DOHH2 (cell line): ENCODE data around the gene ANTKMT.

Source experiments
- H3F3A ChIP-seq: fragments of 200-600 bp; sonication (generic), shearing (Covaris generic); 2 replicates; pipeline ENCODE4 v1.6.0; 2016; ENCODE audit warnings: antibody characterized with exemption, mild to moderate bottlenecking; ENCODE audit not compliant: control insufficient read depth, insufficient read depth
- H3K27ac ChIP-seq: fragments of 200-600 bp; sonication (generic); 2 replicates; pipeline ENCODE4 v1.5.1; 2014; ENCODE audit warnings: low read depth, mild to moderate bottlenecking, low read length, moderate library complexity
- H3K27me3 ChIP-seq: fragments of 200-600 bp; sonication (generic); 2 replicates; pipeline ENCODE4 v1.6.1; 2014; ENCODE audit warnings: mild to moderate bottlenecking, low read length, mixed read lengths; ENCODE audit not compliant: control insufficient read depth
- H3K36me3 ChIP-seq: fragments of 200-600 bp; sonication (generic); 2 replicates; pipeline ENCODE4 v1.6.1; 2014; ENCODE audit warnings: mild to moderate bottlenecking, low read length, moderate library complexity, mixed read lengths; ENCODE audit not compliant: control insufficient read depth
- H3K4me1 ChIP-seq: fragments of 200-600 bp; sonication (generic); 2 replicates; pipeline ENCODE4 v1.6.1; 2014; ENCODE audit warnings: mild to moderate bottlenecking, low read length, mixed read lengths; ENCODE audit not compliant: control insufficient read depth
- H3K4me2 ChIP-seq: fragments of 200-600 bp; sonication (generic); 2 replicates; pipeline ENCODE4 v1.6.0; 2014; ENCODE audit warnings: mild to moderate bottlenecking, low read length, moderate library complexity
- H3K4me3 ChIP-seq: fragments of 200-600 bp; sonication (generic); 2 replicates; pipeline ENCODE4 v1.5.1; 2014; ENCODE audit warnings: mild to moderate bottlenecking, low read length, mixed read lengths
- H3K79me2 ChIP-seq: fragments of 200-600 bp; sonication (generic); 2 replicates; pipeline ENCODE4 v1.6.1; 2014; ENCODE audit warnings: mild to moderate bottlenecking, low read length, mixed read lengths; ENCODE audit not compliant: control insufficient read depth
- H3K9me2 ChIP-seq: fragments of 200-600 bp; sonication (generic); replicated peaks from 2 replicates; pipeline ENCODE4 v1.6.1; 2014; ENCODE audit warnings: mild to moderate bottlenecking, low read length, mixed read lengths; ENCODE audit not compliant: control insufficient read depth
- H3K9me3 ChIP-seq: fragments of 200-600 bp; sonication (generic); 2 replicates; pipeline ENCODE4 v1.6.1; 2014; ENCODE audit warnings: antibody characterized with exemption, low read length, mixed read lengths; ENCODE audit not compliant: control insufficient read depth, insufficient read depth
- H4K20me1 ChIP-seq: fragments of 200-600 bp; sonication (generic); 2 replicates; pipeline ENCODE4 v1.6.0; 2014; ENCODE audit warnings: low read depth, mild to moderate bottlenecking, antibody characterized with exemption, low read length, moderate library complexity; ENCODE audit not compliant: control insufficient read depth, insufficient read depth
- EZH2phosphoT487 ChIP-seq: fragments of 200-600 bp; sonication (generic); IDR thresholded peaks from 2 replicates; pipeline ENCODE4 v1.6.1; 2017; ENCODE audit warnings: borderline replicate concordance, mild to moderate bottlenecking, antibody characterized with exemption, low read length, moderate library complexity, mixed read lengths
- TF ChIP-seq, protein P1 (sequence below): fragments of 200-600 bp; sonication (generic); IDR thresholded peaks from one replicate; pipeline ENCODE4 v1.5.1; 2014; ENCODE audit warnings: antibody characterized with exemption, mild to moderate bottlenecking, low read depth, low read length; ENCODE audit not compliant: poor library complexity, severe bottlenecking

ANTKMT gene

DNA sequence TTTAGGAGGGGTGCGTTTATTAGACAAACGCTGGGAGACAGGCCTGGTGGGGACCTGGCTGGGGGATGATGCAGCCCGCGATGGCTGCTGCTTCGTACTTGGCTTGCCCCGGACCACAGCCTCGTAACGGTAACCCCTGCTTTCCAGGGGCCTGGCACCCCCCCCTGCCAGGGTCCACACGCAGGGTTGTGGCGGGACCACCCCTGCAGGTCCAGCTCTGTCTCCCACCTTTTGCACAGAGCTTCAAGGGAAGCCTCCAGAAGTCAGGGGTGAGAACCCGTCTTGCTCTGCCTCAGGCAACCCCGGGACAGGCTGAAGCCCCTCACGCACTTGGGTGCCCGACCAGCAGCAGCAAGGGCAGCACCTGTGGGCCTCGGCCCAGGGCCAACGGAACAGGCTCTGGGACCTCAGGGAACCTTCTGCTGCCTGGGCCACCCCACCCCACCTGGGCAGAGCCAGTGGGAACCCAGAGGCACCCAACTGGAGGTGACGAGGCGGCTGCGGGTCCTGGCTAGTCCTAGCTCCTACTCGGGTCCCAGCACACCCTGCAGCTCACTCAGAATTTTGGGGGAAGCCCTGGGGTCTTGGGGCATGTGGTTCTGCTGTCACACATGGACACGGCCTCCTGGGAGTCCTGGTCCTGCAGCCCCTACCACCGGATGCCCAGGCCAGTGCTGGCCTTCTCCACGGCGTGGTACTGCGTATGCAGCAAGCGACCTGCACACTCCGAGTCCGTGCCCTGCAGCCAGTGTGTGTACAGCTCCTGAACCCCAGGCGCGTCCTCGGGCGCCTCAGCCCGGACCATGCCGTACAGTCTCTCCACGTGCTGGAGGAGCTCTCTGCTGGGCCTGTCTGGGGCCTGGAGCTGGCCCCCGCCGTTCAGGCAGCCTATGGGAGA lies 9.1 kb downstream of the ANTKMT start:
- H3K4me3 ChIP-seq, result no peak overlapping the region
- peaks cover 2% of the 10 kb centered on the region; the same call in 1 of the 2 replicates for H3K79me2 ChIP-seq
- H3K9me3 ChIP-seq, result no peaks in the 10 kb centered on the region
- no peak overlapping the region for H3K4me2 ChIP-seq
- H3K27me3 ChIP-seq, result no peaks in the 10 kb centered on the region
- peaks cover 7% of the 10 kb centered on the region; the same call in 1 of the 2 replicates for H3F3A ChIP-seq
- H3K36me3 ChIP-seq, result peaks cover 60% of the 10 kb centered on the region
- no peak overlapping the region for H3K27ac ChIP-seq
- no peaks in the 10 kb centered on the region for H3K9me2 ChIP-seq
- H4K20me1 ChIP-seq, result no peaks in the 10 kb centered on the region
- peaks cover 52% of the 10 kb centered on the region for H3K4me1 ChIP-seq
- TF ChIP-seq, protein P1, sequence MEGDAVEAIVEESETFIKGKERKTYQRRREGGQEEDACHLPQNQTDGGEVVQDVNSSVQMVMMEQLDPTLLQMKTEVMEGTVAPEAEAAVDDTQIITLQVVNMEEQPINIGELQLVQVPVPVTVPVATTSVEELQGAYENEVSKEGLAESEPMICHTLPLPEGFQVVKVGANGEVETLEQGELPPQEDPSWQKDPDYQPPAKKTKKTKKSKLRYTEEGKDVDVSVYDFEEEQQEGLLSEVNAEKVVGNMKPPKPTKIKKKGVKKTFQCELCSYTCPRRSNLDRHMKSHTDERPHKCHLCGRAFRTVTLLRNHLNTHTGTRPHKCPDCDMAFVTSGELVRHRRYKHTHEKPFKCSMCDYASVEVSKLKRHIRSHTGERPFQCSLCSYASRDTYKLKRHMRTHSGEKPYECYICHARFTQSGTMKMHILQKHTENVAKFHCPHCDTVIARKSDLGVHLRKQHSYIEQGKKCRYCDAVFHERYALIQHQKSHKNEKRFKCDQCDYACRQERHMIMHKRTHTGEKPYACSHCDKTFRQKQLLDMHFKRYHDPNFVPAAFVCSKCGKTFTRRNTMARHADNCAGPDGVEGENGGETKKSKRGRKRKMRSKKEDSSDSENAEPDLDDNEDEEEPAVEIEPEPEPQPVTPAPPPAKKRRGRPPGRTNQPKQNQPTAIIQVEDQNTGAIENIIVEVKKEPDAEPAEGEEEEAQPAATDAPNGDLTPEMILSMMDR, result no peak
- no peak for TF ChIP-seq EZH2phosphoT487

GRCh38 chr16:730666-731509 lies 9.9 kb downstream of the ANTKMT start:
- Histone ChIP-seq H3K79me2 (peaks cover 11% of the 10 kb centered on the region), H3K4me1 (peaks cover 56% of the 10 kb centered on the region), H3K4me3 (no peak overlapping the region), H3K36me3 (peaks cover 68% of the 10 kb centered on the region), H3F3A (peaks cover 5% of the 10 kb centered on the region; the same call in 1 of the 2 replicates), H3K27ac (peak overlapping the region; percentile 56), H3K27me3 (no peaks in the 10 kb centered on the region), H3K9me3 (no peaks in the 10 kb centered on the region), H3K4me2 (no peak overlapping the region), H3K9me2 (no peaks in the 10 kb centered on the region), H4K20me1 (no peaks in the 10 kb centered on the region)
- TF ChIP-seq EZH2phosphoT487, result no peak
- TF ChIP-seq, protein P1, result no peak

DNA sequence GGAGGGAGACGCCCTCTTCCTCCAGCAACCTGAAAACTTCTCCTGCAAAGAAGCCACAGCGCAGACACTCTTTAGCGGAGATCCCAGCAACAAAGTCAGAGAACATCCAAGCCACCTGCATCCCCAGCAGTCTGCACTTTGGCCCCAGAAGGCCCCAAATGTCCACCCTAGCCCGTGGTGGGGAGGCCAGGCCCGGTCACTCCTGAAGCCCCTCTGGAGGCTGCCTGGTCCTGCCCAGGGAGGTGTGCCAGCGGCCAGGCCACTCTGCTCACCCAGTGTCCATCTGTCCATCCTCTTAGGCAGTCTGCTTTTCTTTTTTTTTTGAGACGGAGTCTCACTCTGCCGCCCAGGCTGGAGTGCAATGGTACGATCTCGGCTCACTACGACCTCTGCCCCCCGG lies 11.4 kb downstream of the ANTKMT start:
- H3K27ac ChIP-seq, result peak overlapping the region; percentile 56
- no peak for TF ChIP-seq EZH2phosphoT487
- TF ChIP-seq, protein P1, result no peak
- H3K79me2 ChIP-seq, result peaks cover 25% of the 10 kb centered on the region
- H3K4me2 ChIP-seq, result no peak overlapping the region; the same call in 1 of the 2 replicates
- peaks cover 3% of the 10 kb centered on the region; the same call in 1 of the 2 replicates for H3F3A ChIP-seq
- H3K27me3 ChIP-seq, result no peaks in the 10 kb centered on the region
- H3K9me3 ChIP-seq, result no peaks in the 10 kb centered on the region
- peaks cover 83% of the 10 kb centered on the region for H3K36me3 ChIP-seq
- H4K20me1 ChIP-seq, result no peaks in the 10 kb centered on the region
- no peak overlapping the region for H3K4me3 ChIP-seq
- H3K4me1 ChIP-seq, result peaks cover 62% of the 10 kb centered on the region
- H3K9me2 ChIP-seq, result no peaks in the 10 kb centered on the region
